DOHH2 (cell line): ENCODE measurements around the gene LAMA3.

Source experiments
- CTCF ChIP-seq: fragments of 200-600 bp; sonication (generic); IDR thresholded peaks from one replicate; pipeline ENCODE4 v1.5.1; 2014; ENCODE audit warnings: antibody characterized with exemption, mild to moderate bottlenecking, low read depth, low read length; ENCODE audit not compliant: poor library complexity, severe bottlenecking
- EZH2phosphoT487 ChIP-seq: fragments of 200-600 bp; sonication (generic); IDR thresholded peaks from 2 replicates; pipeline ENCODE4 v1.6.1; 2017; ENCODE audit warnings: borderline replicate concordance, mild to moderate bottlenecking, antibody characterized with exemption, low read length, moderate library complexity, mixed read lengths

GRCh38 chr18:23737578-23737977 is 48.3 kb downstream of the LAMA3 start:
- TF ChIP-seq CTCF: no peak
- no peak for TF ChIP-seq EZH2phosphoT487
